Heart left ventricle (tissue), 16 donors: ENCODE data around the gene WDFY3. TPM values are rescaled to one million over a fixed set of nuclear protein-coding genes. Genes with fewer than 3 reads are reported as not detected.

Source experiments
- ATAC-seq, 4 donors: fragments of 200-7000 bp; cut with Tn5 transposase; one replicate each; pipeline ENCODE4 v1.9.1; 2020 to 2022; ENCODE audit warnings: moderate library complexity in 4 of 4, mild to moderate bottlenecking in 3 of 4, moderate number of reproducible peaks in 1 of 4
- DNase-seq, 5 donors: peaks; one replicate each; pipeline ENCODE4 v3.0.0-alpha.2; 2020
- H3K27ac ChIP-seq, 12 donors: fragments of 200-600 bp; sonication (generic) in 4 of 12; one replicate each; pipeline versions ENCODE4 v1.5.0 to v1.8.0; 2016 to 2022; ENCODE audit warnings: mild to moderate bottlenecking in 2 of 12
- H3K27me3 ChIP-seq, 9 donors: fragments of 200-600 bp; sonication (generic) in 2 of 9; one replicate each; pipeline versions ENCODE4 v1.5.1 to v1.8.0; 2016 to 2022; ENCODE audit warnings: mild to moderate bottlenecking in 3 of 9
- H3K36me3 ChIP-seq, 9 donors: fragments of 200-600 bp; sonication (generic) in 2 of 9; one replicate each; pipeline versions ENCODE4 v1.5.0 to v1.8.0; 2018 to 2022; ENCODE audit warnings: mild to moderate bottlenecking in 2 of 9
- H3K4me1 ChIP-seq, 12 donors: fragments of 200-600 bp; sonication (generic) in 4 of 12; one replicate each; pipeline versions ENCODE4 v1.5.0 to v1.8.0; 2016 to 2022; ENCODE audit warnings: mild to moderate bottlenecking in 3 of 12
- H3K4me3 ChIP-seq, 12 donors: fragments of 200-600 bp; sonication (generic) in 4 of 12; one replicate each; pipeline versions ENCODE4 v1.5.0 to v1.8.0; 2017 to 2022; ENCODE audit warnings: mild to moderate bottlenecking in 9 of 12, moderate library complexity in 4 of 12
- H3K9me3 ChIP-seq, 12 donors: fragments of 200-600 bp; sonication (generic) in 4 of 12; one replicate each; pipeline versions ENCODE4 v1.5.0 to v1.8.0; 2016 to 2022; ENCODE audit warnings: mild to moderate bottlenecking in 1 of 12
- POLR2A ChIP-seq, 2 donors: fragments of 450-650 bp; IDR thresholded peaks; one replicate each; pipeline ENCODE4 v1.6.1; 2017; ENCODE audit warnings: antibody characterized with exemption in 2 of 2, mild to moderate bottlenecking in 2 of 2, moderate library complexity in 2 of 2
- WGBS, 4 donors: extraction: QIAGEN DNeasy Blood & Tissue Kit in 2 of 4; methylation state at CpG; one replicate each; pipeline versions ENCODE4 v1.1.5 to v1.1.7; 2013 to 2018; 5-methylcytosine and 5-hydroxymethylcytosine counted together
- intact Hi-C, 10 donors: fragments of 100-400 bp; cut with DNase I; formaldehyde crosslinking; loops; one replicate each; pipeline versions ENCODE4 v1.11.1 to v1.14.2; 2022
- polyA plus RNA-seq, 2 donors: library from polyadenylated mRNA; stranded (reverse); fragments of 200-250 nt; gene quantifications; one replicate each; pipeline ENCODE4 v1.2.3, GENCODE V29; 2013
- total RNA-seq, 9 donors: library from RNA; depleted of rRNA in 2 of 9; stranded (reverse); fragments of >200 nt in 2 of 9; fragmentation: NEBNext Ultra II Directional in 3 of 9; extraction: Animal tissue kit (Norgen Biotek cat#: 25700) in 3 of 9; gene quantifications; one replicate each; pipeline versions ENCODE4 v1.1.0 to v1.2.4, GENCODE V29; 2016 to 2023
- TF ChIP-seq, protein P1 (sequence below), 12 donors: fragments of 200-600 bp; sonication (generic) in 4 of 12; IDR thresholded peaks; one replicate each; pipeline versions ENCODE4 v1.5.0 to v1.8.0; 2018 to 2022; ENCODE audit warnings: antibody characterized with exemption in 12 of 12, mild to moderate bottlenecking in 5 of 12
- donor health status: ischemic (EF 13 %, LVEDD 7.1; RV severe dilation, severe dysfunction).
- donor health status: healthy with polysubstance abuse.
- donor health status: DM: no; HTN: yes; CAD: no.
- donor health status: DM: no; HTN: no; CAD: no.
- donor health status: ischemic (EF 25% LVEDD 6.9; RV normal size, moderate dysfunction).
- donor health status: ischemic (EF 25% LVEDD 5.7; RV mildly dilated, moderate dysfunction).
- donor health status: healthy.
- donor health status: DM: yes; HTN: yes; CAD: no.
- donor health status: ischemic (EF 35%, LVEDD 5.7; RV mildly dilated, moderate dysfunction).
- donor health status: nonischemic (EF 11% LVEDD 7.7; RV severe dilation, severe dysfunction).
- donor health status: DM: yes; HTN: yes; CAD: no.
- donor health status: PGD.
- donor health status: ischemic (EF 29% LVEDD 5.4; RV normal size, mild dysfunction).
- donor health status: nonischemic (EF 23%, LVEDD 6.1; RV moderate dilation, normal function).

WDFY3 gene
- total and polyA plus RNA-seq, 11 donors = 5.0 to 103 (median 40.4) TPM

DNA sequence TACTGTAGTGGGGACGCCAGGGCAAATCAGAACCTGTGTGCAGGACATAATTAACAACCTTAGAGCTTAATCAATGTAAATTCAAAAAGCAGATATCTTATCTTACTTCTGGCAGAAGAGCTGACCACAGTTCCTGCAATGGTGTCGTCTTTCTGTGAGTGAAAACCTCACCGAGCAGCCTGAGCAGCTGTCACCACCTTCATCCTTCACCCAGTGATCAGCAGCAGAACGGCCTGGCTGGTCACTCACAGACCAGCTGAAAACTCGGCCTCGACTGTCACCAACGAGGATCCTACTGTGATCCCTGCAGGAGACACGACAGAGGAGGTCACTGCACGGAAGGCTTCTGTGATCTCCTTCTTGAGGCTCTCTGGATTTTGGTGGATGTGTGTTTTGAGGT, 289.4 kb downstream of the WDFY3 start:
- intact Hi-C loops = loop anchor here in 2 of 10 donors (5.0 to 10.0 kb wide), 2 partner anchors 92 to 95 kb away; partner anchors contain the start of gene CDS1 (in 2 of the 2)
- DNase-seq (no peak), ATAC-seq (peak in 3 of 4 donors; percentile 30 to 76 (median 47))
- Histone ChIP-seq H3K27me3 (no peaks in the 10 kb centered on the region), H3K9me3 (no peaks in the 10 kb centered on the region), H3K4me1 (peaks cover under 1 to 23% (median 9%) of the 10 kb centered on the region in 12 donors), H3K36me3 (peaks cover 0 to 100% (median 90%) of the 10 kb centered on the region in 9 donors), H3K4me3 (no peak overlapping the region), H3K27ac (no peak overlapping the region)
- 38 to 57% (median 43%) methylated on average over 8 to 9 of the region's 9 CpGs for WGBS, 4 donors
- TF ChIP-seq POLR2A (IDR thresholded peaks at IDR 0.05) = no peak
- TF ChIP-seq, protein P1, sequence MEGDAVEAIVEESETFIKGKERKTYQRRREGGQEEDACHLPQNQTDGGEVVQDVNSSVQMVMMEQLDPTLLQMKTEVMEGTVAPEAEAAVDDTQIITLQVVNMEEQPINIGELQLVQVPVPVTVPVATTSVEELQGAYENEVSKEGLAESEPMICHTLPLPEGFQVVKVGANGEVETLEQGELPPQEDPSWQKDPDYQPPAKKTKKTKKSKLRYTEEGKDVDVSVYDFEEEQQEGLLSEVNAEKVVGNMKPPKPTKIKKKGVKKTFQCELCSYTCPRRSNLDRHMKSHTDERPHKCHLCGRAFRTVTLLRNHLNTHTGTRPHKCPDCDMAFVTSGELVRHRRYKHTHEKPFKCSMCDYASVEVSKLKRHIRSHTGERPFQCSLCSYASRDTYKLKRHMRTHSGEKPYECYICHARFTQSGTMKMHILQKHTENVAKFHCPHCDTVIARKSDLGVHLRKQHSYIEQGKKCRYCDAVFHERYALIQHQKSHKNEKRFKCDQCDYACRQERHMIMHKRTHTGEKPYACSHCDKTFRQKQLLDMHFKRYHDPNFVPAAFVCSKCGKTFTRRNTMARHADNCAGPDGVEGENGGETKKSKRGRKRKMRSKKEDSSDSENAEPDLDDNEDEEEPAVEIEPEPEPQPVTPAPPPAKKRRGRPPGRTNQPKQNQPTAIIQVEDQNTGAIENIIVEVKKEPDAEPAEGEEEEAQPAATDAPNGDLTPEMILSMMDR (IDR thresholded peaks at IDR 0.05) = no peak

DNA sequence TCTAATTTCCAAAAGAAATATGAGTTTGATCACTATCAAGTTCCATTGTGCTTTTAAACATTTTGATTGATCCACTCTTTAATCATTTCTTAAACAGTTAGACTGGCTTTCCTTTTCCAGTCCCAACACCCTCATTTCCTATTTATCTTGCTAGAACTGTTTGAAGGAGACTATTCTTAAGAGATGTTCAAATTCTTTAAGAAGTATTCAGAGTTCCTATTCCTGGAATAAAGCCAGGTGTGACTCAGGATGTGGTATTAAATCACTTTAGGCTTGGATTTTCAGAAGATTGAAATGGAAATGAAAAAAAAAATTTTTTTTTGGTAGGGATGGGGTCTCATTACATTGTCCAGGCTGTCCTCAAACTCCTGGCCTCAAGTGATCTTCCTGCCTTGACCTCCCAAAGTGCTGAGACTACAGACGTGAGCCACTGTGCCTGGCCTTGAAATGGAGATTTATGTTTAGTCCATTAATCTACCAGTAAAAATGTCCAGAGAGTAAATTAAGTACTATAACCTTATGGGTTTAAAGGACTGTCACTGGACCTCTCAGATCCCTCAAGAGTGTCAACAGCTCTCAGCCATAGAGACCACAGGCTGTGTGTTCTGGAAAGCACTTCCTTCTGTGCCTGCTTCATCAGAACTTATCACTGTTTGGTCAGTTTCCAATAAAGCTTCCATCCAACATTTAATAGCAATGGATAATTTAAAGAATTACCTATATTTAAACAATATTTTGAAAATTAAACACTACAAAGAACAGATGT, 292.8 kb downstream of the WDFY3 start:
- no peaks in the 10 kb centered on the region for H3K9me3 ChIP-seq
- ATAC-seq (no peak), DNase-seq (no peak)
- TF ChIP-seq POLR2A (IDR thresholded peaks at IDR 0.05) = no peak
- TF ChIP-seq, protein P1 (IDR thresholded peaks at IDR 0.05) = no peak
- no peak overlapping the region for H3K4me3 ChIP-seq
- H3K36me3 ChIP-seq = peaks cover 0 to 100% (median 89%) of the 10 kb centered on the region in 9 donors
- no peak overlapping the region for H3K27ac ChIP-seq
- intact Hi-C loops = loop anchor here in 1 of 10 donors (10.0 kb wide), 1 partner anchor 89 kb away; the partner anchor contains the start of gene CDS1
- no peaks in the 10 kb centered on the region for H3K27me3 ChIP-seq
- H3K4me1 ChIP-seq = peaks cover 0 to 13% (median 0%) of the 10 kb centered on the region in 12 donors
- WGBS, 4 donors = 86 to 100% (median 93%) methylated on average over 1 of the region's 1 CpG

DNA sequence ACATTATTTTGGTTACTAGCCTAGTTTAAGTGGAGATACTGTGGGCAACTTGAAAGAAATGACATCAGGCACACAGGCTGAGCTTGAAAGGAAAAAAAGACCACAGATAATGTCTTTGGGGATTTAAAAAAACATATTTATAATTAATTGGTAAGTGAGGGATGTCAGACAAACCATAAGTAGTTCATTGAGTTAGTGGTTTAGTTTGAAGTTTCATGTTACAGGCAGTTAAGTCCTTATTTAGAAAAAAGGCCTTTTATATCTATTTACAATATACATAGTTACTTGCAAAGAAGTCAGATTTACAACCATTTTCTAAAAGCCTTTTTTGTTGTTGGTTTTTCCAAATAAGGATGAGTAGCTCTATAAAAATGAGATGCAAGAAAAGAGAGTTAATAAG, 294.3 kb downstream of the WDFY3 start:
- no peak overlapping the region for H3K4me3 ChIP-seq
- peaks cover 0 to 100% (median 84%) of the 10 kb centered on the region in 9 donors for H3K36me3 ChIP-seq
- H3K4me1 ChIP-seq = peaks cover 0 to 11% (median 0%) of the 10 kb centered on the region in 12 donors
- TF ChIP-seq, protein P1 (IDR thresholded peaks at IDR 0.05) = no peak
- no peak for TF ChIP-seq POLR2A (IDR thresholded peaks at IDR 0.05)
- no peak overlapping the region for H3K27ac ChIP-seq
- DNase-seq (no peak), ATAC-seq (no peak)
- no peaks in the 10 kb centered on the region for H3K27me3 ChIP-seq
- intact Hi-C loops = loop anchor here in 1 of 10 donors (10.0 kb wide), 1 partner anchor 87 kb away; the partner anchor contains the start of gene CDS1
- no peaks in the 10 kb centered on the region for H3K9me3 ChIP-seq

DNA sequence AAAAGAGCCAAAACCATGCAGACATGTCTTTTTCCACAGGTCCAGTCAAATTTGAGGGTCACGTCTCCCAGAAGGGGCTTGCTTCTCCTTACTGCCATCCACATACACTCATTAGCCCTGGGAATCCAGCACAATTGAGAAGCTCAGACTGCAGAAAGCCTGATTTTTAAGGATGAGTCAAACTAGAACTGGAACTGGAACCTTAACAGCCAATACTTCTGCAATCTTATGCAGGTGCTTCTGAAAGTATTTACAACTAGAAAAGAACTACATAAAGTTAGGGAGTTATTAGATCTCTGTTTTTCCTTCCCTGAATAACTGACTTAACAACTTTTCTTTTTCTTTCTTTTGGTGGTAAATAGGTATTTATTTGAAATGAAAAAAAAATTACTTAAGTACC, 297.3 kb downstream of the WDFY3 start:
- Histone ChIP-seq H3K9me3 (peaks cover 0 to 5% (median 0%) of the 10 kb centered on the region in 12 donors), H3K4me1 (peaks cover 0 to 7% (median 0%) of the 10 kb centered on the region in 12 donors), H3K4me3 (no peak overlapping the region), H3K27ac (no peak overlapping the region), H3K27me3 (no peaks in the 10 kb centered on the region), H3K36me3 (peaks cover 0 to 76% (median 59%) of the 10 kb centered on the region in 9 donors)
- intact Hi-C loops = no loop called here
- no peak for DNase-seq
- ATAC-seq = no peak
- WGBS, 4 donors = 91 to 98% (median 95%) methylated on average over 1 of the region's 1 CpG
- TF ChIP-seq POLR2A (IDR thresholded peaks at IDR 0.05) = no peak
- TF ChIP-seq, protein P1 (IDR thresholded peaks at IDR 0.05) = no peak
